ENCODE measurements around the gene MPND.

The MPND gene

GRCh38 chr19:4303819-4304537 is 39.4 kb upstream of the MPND start:
- no peak overlapping the region for H3K27ac ChIP-seq (ENCODE audit: extremely low read depth, low read depth, low read length)
- POLR2A ChIA-PET = interaction anchor here (0.6 to 1.2 kb wide), 4 partner anchors 16 to 115 kb away, joined by 3 to 4 read pairs (median 4); partner anchors contain the start of gene MPND
- H3K36me3 ChIP-seq (ENCODE audit: control insufficient read depth in 2 of 2, insufficient read depth in 1 of 2, low read length in 2 of 2) = peaks cover 0 to 18% of the 10 kb centered on the region in 2 experiments; a peak in 2 of 3 replicates
- H3K9me3 ChIP-seq (ENCODE audit: control insufficient read depth, insufficient read depth, low read depth, low read length) = no peaks in the 10 kb centered on the region
- H3K4me1 ChIP-seq (ENCODE audit: control insufficient read depth, insufficient read depth, low read length) = no peaks in the 10 kb centered on the region
- CTCF ChIA-PET = no interaction called here
- H3K4me3 ChIP-seq (ENCODE audit: low read depth, low read length) = no peak overlapping the region
- TF ChIP-seq ZBTB20 (tag by site-specific recombination; IDR thresholded peaks at IDR 0.05) (0 out of 2 replicates have a peak, but pooled peaks have one; percentile 13), ZSCAN23 (tag by site-specific recombination; IDR thresholded peaks at IDR 0.05) (no peak), ZFP3 (tag by site-specific recombination; IDR thresholded peaks at IDR 0.05; ENCODE audit: low read depth) (peak; percentile 99), ZNF391 (tag by site-specific recombination; IDR thresholded peaks at IDR 0.05; ENCODE audit: borderline replicate concordance, low read depth) (no peak), ZNF76 (tag by site-specific recombination; IDR thresholded peaks at IDR 0.05; ENCODE audit: borderline replicate concordance, low read depth) (peak; percentile 23; the same call in 1 of the 2 replicates), ZNF335 (tag by site-specific recombination; conservative IDR thresholded peaks at IDR 0.05) (peak; percentile 62), ZNF184 (tag by site-specific recombination; IDR thresholded peaks at IDR 0.05) (no peak), ZNF16 (tag by site-specific recombination; IDR thresholded peaks at IDR 0.05; ENCODE audit: low read depth) (no peak), ZNF341 (tag by site-specific recombination; IDR thresholded peaks at IDR 0.05; ENCODE audit: low read depth) (peak; percentile 47; the same call in 1 of the 2 replicates)

- ChIA-PET POLR2A (interaction anchor here (0.6 to 1.2 kb wide), 5 partner anchors 17 to 114 kb away, joined by 3 to 4 read pairs (median 3); partner anchors contain the start of gene MPND), CTCF (interaction anchor here (0.6 kb wide), 1 partner anchor 114 kb away, joined by 3 read pairs; no protein-coding TSS in a partner anchor)
- Histone ChIP-seq H3K27ac (ENCODE audit: extremely low read depth, low read depth, low read length) (no peak within 1 kb of the TSS), H3K36me3 (ENCODE audit: control insufficient read depth in 2 of 2, insufficient read depth in 1 of 2, low read length in 2 of 2) (peaks cover 0 to 21% of the 10 kb centered on the region in 2 experiments; a peak in 2 of 3 replicates), H3K4me1 (ENCODE audit: control insufficient read depth, insufficient read depth, low read length) (no peaks in the 10 kb centered on the region), H3K9me3 (ENCODE audit: control insufficient read depth, insufficient read depth, low read depth, low read length) (no peaks in the 10 kb centered on the region), H3K4me3 (ENCODE audit: low read depth, low read length) (peak within 1 kb of the TSS; percentile 41)
- TF ChIP-seq RBAK (tag by site-specific recombination; IDR thresholded peaks at IDR 0.05) (no peak), SP3 (tag by site-specific recombination; IDR thresholded peaks at IDR 0.05) (0 out of 2 replicates have a peak, but pooled peaks have one; percentile 29), ZNF148 (tag by site-specific recombination; IDR thresholded peaks at IDR 0.05; ENCODE audit: borderline replicate concordance) (no peak), ZNF692 (tag by site-specific recombination; IDR thresholded peaks at IDR 0.05) (no peak), ZNF335 (tag by site-specific recombination; conservative IDR thresholded peaks at IDR 0.05) (no peak; the same call in 1 of the 2 replicates), ZNF133 (tag by site-specific recombination; IDR thresholded peaks at IDR 0.05) (no peak), ZNF248 (tag by site-specific recombination; IDR thresholded peaks at IDR 0.05) (no peak), ZNF596 (tag by site-specific recombination; IDR thresholded peaks at IDR 0.05) (no peak), ZNF362 (tag by site-specific recombination; IDR thresholded peaks at IDR 0.05) (no peak), ZNF174 (tag by site-specific recombination; IDR thresholded peaks at IDR 0.05) (no peak), PRDM2 (tag by site-specific recombination; IDR thresholded peaks at IDR 0.05; ENCODE audit: borderline replicate concordance) (no peak), REPIN1 (tag by site-specific recombination; IDR thresholded peaks at IDR 0.05; ENCODE audit: low read depth) (no peak), SP2 (tag by site-specific recombination; IDR thresholded peaks at IDR 0.05) (peak; percentile 30), ZNF76 (tag by site-specific recombination; IDR thresholded peaks at IDR 0.05; ENCODE audit: borderline replicate concordance, low read depth) (peak; percentile 82)
Observed at GRCh38 chr19:4304538-4305256, 38.7 kb upstream of the MPND start, which contains the start of gene FSD1. FSD1 (plus strand) TSS chr19:4304598; CDS start chr19:4304747, 149 bp downstream.

Measured in HEK293 (cell line).